SU-DHL-6 (cell line): ENCODE data around the gene SLC39A11.

Source experiments
- H2AFZ ChIP-seq: fragments of 200-600 bp; sonication (generic); 2 replicates; pipeline ENCODE4 v1.6.1; 2014; ENCODE audit warnings: low read depth, mild to moderate bottlenecking, moderate library complexity, mixed read lengths, antibody characterized with exemption, low read length; ENCODE audit not compliant: severe bottlenecking
- H3F3A ChIP-seq: fragments of 200-600 bp; shearing (Covaris generic); 2 replicates; pipeline ENCODE4 v1.6.0; 2016; ENCODE audit warnings: antibody characterized with exemption, mild to moderate bottlenecking; ENCODE audit not compliant: insufficient read depth
- H3K27ac ChIP-seq: fragments of 200-600 bp; sonication (generic); 2 replicates; pipeline ENCODE4 v1.5.1; 2016; ENCODE audit warnings: low read depth, mild to moderate bottlenecking, low read length, moderate library complexity, mixed read lengths
- H3K27me3 ChIP-seq: fragments of 200-600 bp; sonication (generic), shearing (Covaris generic); 2 replicates; pipeline ENCODE4 v1.6.0; 2014; ENCODE audit warnings: mild to moderate bottlenecking, low read length
- H3K36me3 ChIP-seq: fragments of 200-600 bp; sonication (generic); 2 replicates; pipeline ENCODE4 v1.6.1; 2014; ENCODE audit warnings: mild to moderate bottlenecking, low read length, mixed read lengths
- H3K4me2 ChIP-seq: fragments of 300-600, 200-600 bp; shearing (Covaris generic), sonication (generic); 2 replicates; pipeline ENCODE4 v1.6.0; 2014; ENCODE audit warnings: low read length, low read depth, mild to moderate bottlenecking; ENCODE audit not compliant: poor library complexity, severe bottlenecking
- H3K4me3 ChIP-seq: fragments of 200-600 bp; sonication (generic); 2 replicates; pipeline ENCODE4 v1.5.1; 2014; ENCODE audit warnings: antibody characterized with exemption, low read length, mild to moderate bottlenecking, mixed read lengths; ENCODE audit not compliant: insufficient read depth, poor library complexity, severe bottlenecking
- H3K79me2 ChIP-seq: fragments of 200-600 bp; sonication (generic); 2 replicates; pipeline ENCODE4 v1.6.1; 2014; ENCODE audit warnings: mild to moderate bottlenecking, low read length, moderate library complexity; ENCODE audit not compliant: insufficient read depth
- H3K9ac ChIP-seq: fragments of 200-600 bp; sonication (generic); 2 replicates; pipeline ENCODE4 v1.7.0; 2014; ENCODE audit warnings: mild to moderate bottlenecking, low read length
- H3K9me2 ChIP-seq: fragments of 200-600 bp; sonication (generic); replicated peaks from 2 replicates; pipeline ENCODE4 v1.6.1; 2014; ENCODE audit warnings: low read length; ENCODE audit not compliant: insufficient read depth
- H3K9me3 ChIP-seq: fragments of 200-600 bp; sonication (generic); 2 replicates; pipeline ENCODE4 v1.6.1; 2014; ENCODE audit warnings: low read length, mixed read lengths; ENCODE audit not compliant: insufficient read depth
- H4K20me1 ChIP-seq: fragments of 200-600 bp; sonication (generic); 2 replicates; pipeline ENCODE4 v1.6.1; 2014; ENCODE audit warnings: low read depth, mild to moderate bottlenecking, antibody characterized with exemption, low read length, moderate library complexity, mixed read lengths
- EZH2phosphoT487 ChIP-seq: fragments of 200-600 bp; sonication (generic), shearing (Covaris generic); conservative IDR thresholded peaks from 2 replicates; pipeline ENCODE4 v1.6.1; 2018; ENCODE audit warnings: mild to moderate bottlenecking, antibody characterized with exemption, low read length, moderate library complexity, mixed read lengths
- TF ChIP-seq, protein P1 (sequence below): fragments of 200-600 bp; sonication (generic); IDR thresholded peaks from one replicate; pipeline ENCODE4 v1.5.1; 2017; ENCODE audit warnings: antibody characterized with exemption, mild to moderate bottlenecking, low read length, moderate library complexity; ENCODE audit not compliant: insufficient read depth, poor library complexity, severe bottlenecking

Gene SLC39A11

DNA sequence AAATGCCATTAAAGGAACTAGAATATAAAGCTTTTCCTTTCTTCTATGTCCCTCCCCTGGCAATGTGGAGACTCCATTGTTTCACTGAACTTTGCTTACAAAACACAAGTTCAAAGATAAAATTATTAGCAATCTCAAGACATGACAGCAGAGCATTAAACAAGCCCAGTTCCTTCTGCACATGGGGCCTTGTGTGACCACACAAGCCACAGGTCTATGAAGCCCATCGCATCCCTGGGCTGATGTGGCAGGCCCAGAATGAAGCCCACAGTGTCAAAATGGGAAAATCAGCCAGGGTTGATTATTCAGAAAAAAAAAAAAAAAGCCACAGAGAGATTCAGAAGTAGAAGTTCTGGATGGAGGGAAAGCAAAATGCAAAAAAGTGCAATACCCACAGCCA, 12.9 kb upstream of the SLC39A11 start:
- Histone ChIP-seq H3K27me3 (no peaks in the 10 kb centered on the region), H3K79me2 (no peaks in the 10 kb centered on the region), H3K4me2 (no peak overlapping the region), H3K9me2 (no peaks in the 10 kb centered on the region), H2AFZ (no peak overlapping the region), H3K9me3 (no peaks in the 10 kb centered on the region), H3K4me3 (no peak overlapping the region), H3K27ac (no peak overlapping the region), H3K36me3 (no peaks in the 10 kb centered on the region), H3K9ac (no peak overlapping the region), H3F3A (no peaks in the 10 kb centered on the region), H4K20me1 (no peaks in the 10 kb centered on the region)
- no peak for TF ChIP-seq EZH2phosphoT487

DNA sequence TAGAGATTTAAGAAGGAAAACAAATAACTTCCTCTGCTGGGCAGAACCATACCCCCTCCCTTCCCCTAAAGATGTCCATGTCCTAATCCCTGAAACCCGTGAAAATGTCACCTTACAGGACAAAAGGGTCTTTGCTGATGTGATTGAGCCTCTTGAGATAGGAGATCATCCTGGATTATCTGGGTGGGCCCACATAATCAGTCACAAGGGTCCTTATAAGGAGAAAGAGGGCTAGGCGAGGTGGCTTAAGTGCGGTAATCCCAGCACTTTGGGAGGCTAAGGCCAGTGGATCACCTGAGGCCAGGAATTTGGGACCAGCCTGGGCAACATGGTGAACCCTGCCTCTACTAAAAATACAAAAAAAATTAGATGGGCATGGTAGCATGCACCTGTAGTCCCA, 12.0 kb upstream of the SLC39A11 start:
- TF ChIP-seq EZH2phosphoT487, result no peak
- TF ChIP-seq, protein P1, sequence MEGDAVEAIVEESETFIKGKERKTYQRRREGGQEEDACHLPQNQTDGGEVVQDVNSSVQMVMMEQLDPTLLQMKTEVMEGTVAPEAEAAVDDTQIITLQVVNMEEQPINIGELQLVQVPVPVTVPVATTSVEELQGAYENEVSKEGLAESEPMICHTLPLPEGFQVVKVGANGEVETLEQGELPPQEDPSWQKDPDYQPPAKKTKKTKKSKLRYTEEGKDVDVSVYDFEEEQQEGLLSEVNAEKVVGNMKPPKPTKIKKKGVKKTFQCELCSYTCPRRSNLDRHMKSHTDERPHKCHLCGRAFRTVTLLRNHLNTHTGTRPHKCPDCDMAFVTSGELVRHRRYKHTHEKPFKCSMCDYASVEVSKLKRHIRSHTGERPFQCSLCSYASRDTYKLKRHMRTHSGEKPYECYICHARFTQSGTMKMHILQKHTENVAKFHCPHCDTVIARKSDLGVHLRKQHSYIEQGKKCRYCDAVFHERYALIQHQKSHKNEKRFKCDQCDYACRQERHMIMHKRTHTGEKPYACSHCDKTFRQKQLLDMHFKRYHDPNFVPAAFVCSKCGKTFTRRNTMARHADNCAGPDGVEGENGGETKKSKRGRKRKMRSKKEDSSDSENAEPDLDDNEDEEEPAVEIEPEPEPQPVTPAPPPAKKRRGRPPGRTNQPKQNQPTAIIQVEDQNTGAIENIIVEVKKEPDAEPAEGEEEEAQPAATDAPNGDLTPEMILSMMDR, result no peak
- H3F3A ChIP-seq, result no peaks in the 10 kb centered on the region
- no peaks in the 10 kb centered on the region for H3K9me2 ChIP-seq
- no peaks in the 10 kb centered on the region for H4K20me1 ChIP-seq
- H3K4me3 ChIP-seq, result no peak overlapping the region
- H3K79me2 ChIP-seq, result no peaks in the 10 kb centered on the region
- H3K27me3 ChIP-seq, result no peaks in the 10 kb centered on the region
- no peak overlapping the region for H3K9ac ChIP-seq
- H3K9me3 ChIP-seq, result no peaks in the 10 kb centered on the region
- no peak overlapping the region for H2AFZ ChIP-seq
- no peaks in the 10 kb centered on the region for H3K36me3 ChIP-seq
- no peak overlapping the region for H3K4me2 ChIP-seq
- H3K27ac ChIP-seq, result no peak overlapping the region

DNA sequence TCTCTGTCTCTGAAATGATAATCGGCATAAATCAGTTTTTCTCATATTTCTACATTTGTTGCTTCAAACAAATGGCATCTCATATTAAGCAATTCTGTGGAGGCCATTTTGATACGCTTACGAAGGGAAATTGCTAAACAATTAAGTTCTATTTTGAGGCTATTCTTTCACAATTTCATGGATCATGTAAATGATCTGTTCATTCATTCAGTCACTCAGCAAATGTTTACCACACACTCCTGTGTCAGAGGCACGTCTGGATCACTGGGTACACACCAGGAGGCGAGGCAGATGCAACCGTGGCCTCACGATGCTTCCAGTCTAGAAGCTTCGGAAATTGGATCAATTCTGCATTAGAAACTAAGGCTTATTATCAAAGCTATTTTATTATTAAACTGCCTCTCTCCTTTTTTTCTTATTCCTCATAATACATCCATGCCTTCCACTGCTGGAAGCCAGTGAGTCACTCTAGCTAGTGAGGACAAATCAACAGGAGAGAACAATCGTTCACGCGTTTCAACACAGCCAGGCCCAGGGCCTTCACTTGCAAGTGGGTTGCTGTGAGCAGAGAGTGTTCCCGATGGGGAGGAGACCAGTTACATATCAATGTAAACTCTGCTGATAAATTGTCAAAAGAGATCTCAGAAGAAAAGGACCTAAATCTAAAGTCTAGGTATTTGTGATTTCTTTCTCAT, 11.3 kb upstream of the SLC39A11 start:
- Histone ChIP-seq H3K9me2 (no peaks in the 10 kb centered on the region), H3K79me2 (no peaks in the 10 kb centered on the region), H3K4me2 (no peak overlapping the region), H3K4me3 (no peak overlapping the region), H3K36me3 (no peaks in the 10 kb centered on the region), H3K9ac (no peak overlapping the region), H4K20me1 (no peaks in the 10 kb centered on the region), H3K9me3 (no peaks in the 10 kb centered on the region), H3F3A (no peaks in the 10 kb centered on the region), H3K27me3 (no peaks in the 10 kb centered on the region), H2AFZ (no peak overlapping the region), H3K27ac (no peak overlapping the region)
- no peak for TF ChIP-seq EZH2phosphoT487
- TF ChIP-seq, protein P1, result no peak

DNA sequence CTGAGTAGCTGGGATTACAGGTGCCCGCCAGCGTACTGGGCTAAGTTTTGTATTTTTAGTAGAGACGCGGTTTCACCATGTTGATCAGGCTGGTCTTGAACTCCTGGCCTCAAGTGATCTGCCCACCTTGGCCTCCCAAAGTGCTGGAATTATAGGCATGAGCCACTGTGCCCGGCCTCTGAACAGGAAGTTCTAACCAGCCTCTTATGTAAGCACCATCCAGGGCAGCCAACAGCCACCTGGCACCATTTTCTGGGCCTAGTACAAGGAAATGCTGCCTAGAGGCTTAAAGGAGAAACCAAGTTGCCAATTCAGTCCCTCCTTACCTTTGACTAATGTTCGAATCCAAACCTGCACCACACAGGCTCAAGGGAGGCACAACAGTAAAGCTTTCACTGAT, 8.5 kb upstream of the SLC39A11 start:
- H3K27me3 ChIP-seq, result no peaks in the 10 kb centered on the region
- no peaks in the 10 kb centered on the region for H3K79me2 ChIP-seq
- H3F3A ChIP-seq, result no peaks in the 10 kb centered on the region
- TF ChIP-seq, protein P1, result no peak
- TF ChIP-seq EZH2phosphoT487, result no peak
- no peaks in the 10 kb centered on the region for H3K36me3 ChIP-seq
- H3K4me3 ChIP-seq, result no peak overlapping the region
- H3K9ac ChIP-seq, result no peak overlapping the region
- H2AFZ ChIP-seq, result no peak overlapping the region
- H3K27ac ChIP-seq, result no peak overlapping the region
- no peak overlapping the region for H3K4me2 ChIP-seq
- no peaks in the 10 kb centered on the region for H4K20me1 ChIP-seq
- no peaks in the 10 kb centered on the region for H3K9me2 ChIP-seq
- no peaks in the 10 kb centered on the region for H3K9me3 ChIP-seq
